Progenitor cell of endocrine pancreas (in vitro differentiated cells): Measurements from ENCODE around the gene PYGB. TPM values are rescaled to one million over a fixed set of nuclear protein-coding genes. Genes with fewer than 3 reads are reported as not detected.

Experiments
- DNase-seq: peaks from one replicate; pipeline ENCODE4 v3.0.0; 2021; ENCODE audit warnings: low spot score; ENCODE audit not compliant: unreplicated experiment
- H3K27ac Mint-ChIP-seq: 2 replicates; pipeline ENCODE4 v1.8.0; 2021; ENCODE audit warnings: mild to moderate bottlenecking, moderate library complexity, mixed read lengths
- H3K27me3 Mint-ChIP-seq: 2 replicates; pipeline ENCODE4 v1.8.0; 2021; ENCODE audit warnings: mixed read lengths
- H3K36me3 Mint-ChIP-seq: 2 replicates; pipeline ENCODE4 v1.8.0; 2022; ENCODE audit warnings: mixed read lengths; ENCODE audit not compliant: insufficient read depth
- H3K4me1 Mint-ChIP-seq: 2 replicates; pipeline ENCODE4 v1.8.0; 2021; ENCODE audit warnings: low read depth, mixed read lengths
- H3K4me3 Mint-ChIP-seq: 2 replicates; pipeline ENCODE4 v1.8.0; 2021; ENCODE audit warnings: low read depth, mild to moderate bottlenecking, moderate library complexity, mixed read lengths
- H3K9me3 Mint-ChIP-seq: 2 replicates; pipeline ENCODE4 v1.8.0; 2021; ENCODE audit warnings: low read depth, mixed read lengths
- CTCF ChIP-seq: fragments of 200-600 bp; sonication (generic); IDR thresholded peaks from one replicate; pipeline ENCODE4 v1.5.0; 2021; ENCODE audit warnings: antibody characterized with exemption, mild to moderate bottlenecking; ENCODE audit not compliant: unreplicated experiment
- total RNA-seq: library from RNA; stranded (reverse); gene quantifications from 2 replicates; pipeline ENCODE4 v1.2.1, GENCODE V29; 2021

Gene PYGB
- total RNA-seq, 1 donor from 2014 or later: 54.4 TPM

GRCh38 chr20:25257130-25257529 lies 9.2 kb downstream of the PYGB start:
- TF ChIP-seq CTCF: no peak
- Mint-ChIP-seq H3K36me3 (peaks cover 34% of the 10 kb centered on the region), H3K4me1 (peaks cover 6% of the 10 kb centered on the region)

GRCh38 chr20:25257756-25258475 lies 10.0 kb downstream of the PYGB start:
- Mint-ChIP-seq H3K27me3 (no peaks in the 10 kb centered on the region), H3K4me3 (no peak overlapping the region), H3K36me3 (peaks cover 38% of the 10 kb centered on the region), H3K27ac (no peak overlapping the region), H3K4me1 (peaks cover 2% of the 10 kb centered on the region), H3K9me3 (peaks cover 9% of the 10 kb centered on the region)
- DNase-seq: no peak
- no peak for TF ChIP-seq CTCF

More at GRCh38 chr20:25257130-25257529, 9.2 kb downstream of the PYGB start:
- Mint-ChIP-seq H3K9me3 (peaks cover 6% of the 10 kb centered on the region), H3K4me3 (no peak overlapping the region), H3K27me3 (no peaks in the 10 kb centered on the region), H3K27ac (no peak overlapping the region)
- DNase-seq: no peak

GRCh38 chr20:25258476-25258805 lies 10.6 kb downstream of the PYGB start:
- Mint-ChIP-seq H3K4me3 (no peak overlapping the region), H3K4me1 (peaks cover 2% of the 10 kb centered on the region), H3K36me3 (peaks cover 43% of the 10 kb centered on the region), H3K9me3 (peaks cover 13% of the 10 kb centered on the region), H3K27ac (no peak overlapping the region), H3K27me3 (no peaks in the 10 kb centered on the region)
- DNase-seq: no peak
- TF ChIP-seq CTCF: no peak

GRCh38 chr20:25258828-25259227 lies 10.9 kb downstream of the PYGB start:
- Mint-ChIP-seq H3K9me3 (peaks cover 13% of the 10 kb centered on the region), H3K4me1 (no peaks in the 10 kb centered on the region), H3K27me3 (no peaks in the 10 kb centered on the region), H3K36me3 (peaks cover 43% of the 10 kb centered on the region), H3K4me3 (no peak overlapping the region), H3K27ac (no peak overlapping the region)
- TF ChIP-seq CTCF: no peak
- DNase-seq: no peak

- no peaks in the 10 kb centered on the region for H3K27me3 Mint-ChIP-seq
- H3K9me3 Mint-ChIP-seq: peaks cover 16% of the 10 kb centered on the region
- no peak for DNase-seq
- no peak for TF ChIP-seq CTCF
- H3K36me3 Mint-ChIP-seq: peaks cover 45% of the 10 kb centered on the region
- H3K4me3 Mint-ChIP-seq: no peak overlapping the region
- H3K4me1 Mint-ChIP-seq: no peaks in the 10 kb centered on the region
- H3K27ac Mint-ChIP-seq: no peak overlapping the region
These were observed 11.5 kb downstream of the PYGB start for GRCh38 chr20:25259358-25259757.
